ENCODE data around the gene DISC1.

DISC1 gene

DNA sequence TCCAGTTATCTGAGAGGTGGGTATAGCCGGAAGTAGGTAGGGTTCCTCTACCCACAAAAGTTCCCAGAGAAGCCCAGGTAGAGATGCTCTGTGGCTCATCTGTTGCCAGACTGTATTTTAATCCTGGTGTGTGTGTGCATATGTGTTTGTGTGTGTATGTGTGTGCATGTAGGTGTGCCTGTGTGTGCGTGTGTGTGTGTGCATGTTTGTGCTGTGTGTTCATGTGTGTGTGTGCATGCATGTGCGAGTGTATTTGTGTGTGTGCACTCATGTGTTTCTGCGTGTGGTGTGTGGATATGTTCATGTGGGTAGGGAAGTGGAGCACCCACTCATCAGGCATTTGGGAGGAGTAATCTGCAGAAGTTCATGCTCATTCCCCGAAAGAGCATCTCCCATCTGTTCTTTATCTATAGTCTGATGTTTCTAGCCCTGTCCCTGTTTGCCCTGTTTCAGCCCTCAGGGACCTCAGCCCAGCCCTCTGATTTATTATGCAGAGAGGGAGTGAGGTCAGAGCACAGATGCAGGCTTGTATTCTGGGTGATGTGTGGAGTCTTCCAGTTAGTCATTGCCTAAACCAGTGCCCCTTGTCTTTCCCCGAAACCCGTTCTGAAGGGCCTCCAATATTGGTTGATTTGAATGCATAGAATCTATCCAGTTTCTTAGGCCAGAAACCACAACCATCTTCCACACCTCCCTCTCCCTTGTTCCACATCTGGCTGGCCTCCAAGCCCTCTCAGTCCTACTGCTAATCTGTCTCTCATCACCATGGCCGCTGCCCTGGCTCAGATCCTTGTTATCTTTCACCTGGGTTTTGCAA lies 69.1 kb downstream of the DISC1 start:
- no peak for DNase-seq (ENCODE audit: low read depth in 2 of 2)

GRCh38 chr1:231699784-231700183 lies 73.2 kb downstream of the DISC1 start:
- no peak for DNase-seq (ENCODE audit: low read depth in 2 of 2)

GRCh38 chr1:231701306-231701705 lies 74.7 kb downstream of the DISC1 start:
- DNase-seq (ENCODE audit: low read depth in 2 of 2): no peak

GRCh38 chr1:231702331-231702730 lies 75.7 kb downstream of the DISC1 start:
- no peak for DNase-seq (ENCODE audit: low read depth in 2 of 2)

- no peak for DNase-seq (ENCODE audit: low read depth in 2 of 2)
These were observed 76.2 kb downstream of the DISC1 start for GRCh38 chr1:231702804-231703203.

DNA sequence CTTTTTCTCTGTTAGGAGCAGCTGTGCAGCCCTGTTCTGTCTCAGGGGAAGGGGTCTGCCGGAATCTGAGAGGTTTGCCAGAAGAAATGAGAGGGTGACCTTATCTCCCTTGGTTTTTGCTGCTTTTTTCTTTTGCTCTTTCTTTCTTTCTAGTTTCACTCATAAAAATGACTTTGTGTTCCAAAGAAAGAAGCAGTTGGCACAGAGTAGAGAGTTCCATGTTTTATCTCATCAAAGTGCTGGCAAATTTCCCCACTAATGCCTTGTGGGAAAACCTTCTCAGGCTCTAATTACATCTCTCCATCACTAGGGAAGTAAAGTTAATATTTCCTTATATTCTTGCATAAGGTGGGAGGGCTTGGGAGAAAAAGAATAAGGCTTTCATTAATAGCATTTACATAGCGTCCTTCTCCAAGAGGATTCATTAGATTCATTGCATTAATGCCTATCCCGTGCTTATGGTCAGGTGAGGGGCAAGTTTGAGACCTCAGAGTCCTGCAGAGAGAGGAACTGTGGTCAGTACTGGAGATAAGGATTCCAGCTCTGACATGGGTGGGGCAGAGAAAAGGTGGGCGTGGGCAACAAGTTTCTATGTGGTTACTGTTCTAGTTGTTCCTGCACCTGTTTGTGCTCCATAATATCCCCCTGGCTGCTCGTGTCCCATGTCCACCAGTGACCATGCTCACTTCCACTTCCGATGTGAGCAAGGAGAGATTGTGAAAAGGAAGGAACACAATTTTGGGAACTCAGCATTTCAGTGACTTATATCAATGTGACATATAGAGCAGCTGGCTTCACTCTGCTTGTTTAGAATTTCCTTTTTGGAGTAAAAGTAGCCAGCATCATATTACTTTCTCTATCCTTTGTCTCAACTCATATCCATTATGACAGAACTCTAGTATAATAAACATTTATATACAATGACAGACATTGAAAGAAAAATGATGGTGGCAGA lies 79.5 kb downstream of the DISC1 start:
- no peak for DNase-seq (ENCODE audit: low read depth in 2 of 2)

GRCh38 chr1:231706934-231707333 lies 80.3 kb downstream of the DISC1 start:
- no peak for DNase-seq (ENCODE audit: low read depth in 2 of 2)

DNA sequence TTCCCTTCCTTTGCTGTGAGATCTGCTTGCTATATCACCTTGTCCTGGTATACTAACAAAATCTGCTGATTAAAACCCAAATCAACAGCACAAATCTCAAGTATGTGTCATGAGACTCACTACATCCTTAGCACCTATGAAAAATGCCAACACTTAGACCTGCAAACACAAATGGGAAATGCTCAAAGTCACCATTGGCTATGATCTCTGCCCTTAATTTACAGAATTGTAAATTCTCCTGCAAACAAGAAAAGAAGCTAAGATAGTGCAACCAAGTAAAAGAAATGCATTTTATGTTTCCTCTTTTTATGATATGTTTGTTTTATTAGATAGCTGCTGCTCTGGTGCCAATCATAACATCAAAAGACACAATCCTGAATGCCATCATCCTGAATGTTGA lies 80.8 kb downstream of the DISC1 start:
- DNase-seq (ENCODE audit: low read depth in 2 of 2): no peak

- no peak for DNase-seq (ENCODE audit: low read depth in 2 of 2)
These were observed 81.8 kb downstream of the DISC1 start for GRCh38 chr1:231708394-231708793.

GRCh38 chr1:231714440-231714839 lies 87.8 kb downstream of the DISC1 start:
- DNase-seq (ENCODE audit: low read depth in 2 of 2): no peak

- no peak for DNase-seq (ENCODE audit: low read depth in 2 of 2)
These were observed 89.5 kb downstream of the DISC1 start for GRCh38 chr1:231715816-231716722.

GRCh38 chr1:231716879-231717278 lies 90.3 kb downstream of the DISC1 start:
- DNase-seq (ENCODE audit: low read depth in 2 of 2): no peak

- DNase-seq (ENCODE audit: low read depth in 2 of 2): no peak
These were observed 93.0 kb downstream of the DISC1 start for GRCh38 chr1:231719485-231720183.

- no peak for DNase-seq (ENCODE audit: low read depth in 2 of 2)
These were observed 94.2 kb downstream of the DISC1 start for GRCh38 chr1:231720652-231721325.

- DNase-seq (ENCODE audit: low read depth in 2 of 2): no peak
These were observed 94.8 kb downstream of the DISC1 start for GRCh38 chr1:231721436-231721835.

DNA sequence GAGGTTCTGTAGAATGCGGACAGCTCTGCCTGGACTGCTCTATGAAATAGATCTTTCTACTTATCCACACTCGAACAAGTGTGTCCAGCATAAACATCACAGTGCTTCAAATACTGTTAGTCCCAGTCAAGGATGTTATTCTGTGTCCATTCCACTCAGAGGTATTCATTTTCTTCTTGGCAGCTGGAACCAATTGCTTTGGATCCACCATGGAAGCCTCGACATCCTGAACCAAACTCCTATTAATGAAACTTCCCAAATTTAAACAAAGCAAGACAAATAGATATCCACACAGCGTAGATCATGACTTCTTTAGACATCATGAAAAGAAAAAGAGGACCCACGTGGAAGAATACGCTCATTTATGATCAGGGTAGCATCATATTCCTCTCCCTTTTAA lies 95.8 kb downstream of the DISC1 start:
- no peak for DNase-seq (ENCODE audit: low read depth in 2 of 2)

DNA sequence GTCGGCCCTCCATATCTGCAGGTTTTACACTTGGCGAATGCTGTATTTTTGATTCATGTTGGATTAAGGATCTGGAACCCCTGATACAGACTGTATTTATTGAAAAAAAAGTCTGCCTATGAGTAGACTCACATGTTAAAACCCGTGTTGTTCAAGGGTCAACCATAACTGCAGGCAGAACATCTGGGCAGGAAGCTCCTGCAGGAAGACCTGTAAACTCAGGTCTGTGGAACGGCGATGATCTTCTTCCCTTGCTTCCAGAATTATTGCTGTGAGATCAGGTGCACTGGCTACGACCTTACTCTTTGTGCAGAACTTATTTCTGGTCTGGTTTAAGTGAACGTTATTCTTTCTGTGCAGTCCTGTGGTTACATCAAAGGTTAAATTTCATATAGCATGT lies 96.6 kb downstream of the DISC1 start:
- no peak for DNase-seq (ENCODE audit: low read depth in 2 of 2)

DNA sequence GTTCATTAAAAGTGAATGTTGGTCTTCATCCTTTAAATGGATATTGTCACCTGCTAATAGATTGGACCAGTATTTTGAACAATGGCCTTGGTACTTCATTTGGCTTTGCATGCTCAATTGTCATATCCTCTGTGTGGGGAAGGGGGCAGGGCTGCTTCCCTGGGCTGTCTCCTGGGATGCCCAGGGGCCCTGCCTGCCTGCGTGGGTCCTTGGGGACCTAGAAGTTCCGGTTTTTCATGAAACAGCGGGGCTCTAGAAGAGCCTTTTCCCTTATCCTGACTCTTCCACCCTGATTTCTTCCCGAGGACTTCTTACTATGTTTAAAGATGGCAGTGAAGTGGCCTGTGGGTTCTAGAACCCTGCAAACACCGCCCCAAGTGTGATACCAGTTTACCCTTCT lies 97.5 kb downstream of the DISC1 start:
- DNase-seq (ENCODE audit: low read depth in 2 of 2): no peak

DNA sequence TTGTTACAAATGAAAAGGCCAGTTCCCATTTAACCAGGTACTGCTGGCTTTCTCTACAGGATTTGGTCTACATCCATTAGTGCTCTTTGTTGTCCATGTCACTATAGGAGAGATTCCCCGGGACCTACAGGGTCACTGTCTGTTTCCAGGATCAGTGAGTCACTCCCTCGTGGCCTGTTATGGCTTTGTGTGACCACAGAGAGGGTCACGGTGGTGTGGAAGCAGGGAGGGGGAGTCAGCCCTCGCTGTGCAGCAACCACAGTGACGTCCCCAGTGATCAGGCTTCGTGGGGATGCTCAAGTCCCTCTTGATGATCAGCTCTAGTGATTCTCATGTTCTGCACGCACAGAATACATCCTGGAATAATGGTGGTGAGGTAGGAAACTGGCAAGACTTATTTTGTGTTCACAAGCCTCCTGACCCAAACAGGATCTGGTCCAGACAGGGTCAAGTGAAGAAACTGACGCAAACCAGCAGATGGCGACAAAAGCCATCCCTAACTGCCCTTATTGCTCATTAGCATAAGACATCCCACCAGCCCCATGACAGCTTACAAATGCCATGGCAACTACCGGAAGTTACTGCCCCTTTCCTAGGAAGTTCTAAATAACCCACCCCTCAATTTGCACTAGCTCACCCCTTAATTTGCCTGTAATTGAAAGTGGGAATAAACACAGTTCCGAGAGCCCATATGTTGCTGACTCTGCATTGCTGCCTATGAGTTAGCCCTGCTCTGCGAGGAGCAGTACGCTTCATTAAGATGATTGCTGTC lies 98.5 kb downstream of the DISC1 start:
- no peak for DNase-seq (ENCODE audit: low read depth in 2 of 2)

DNA sequence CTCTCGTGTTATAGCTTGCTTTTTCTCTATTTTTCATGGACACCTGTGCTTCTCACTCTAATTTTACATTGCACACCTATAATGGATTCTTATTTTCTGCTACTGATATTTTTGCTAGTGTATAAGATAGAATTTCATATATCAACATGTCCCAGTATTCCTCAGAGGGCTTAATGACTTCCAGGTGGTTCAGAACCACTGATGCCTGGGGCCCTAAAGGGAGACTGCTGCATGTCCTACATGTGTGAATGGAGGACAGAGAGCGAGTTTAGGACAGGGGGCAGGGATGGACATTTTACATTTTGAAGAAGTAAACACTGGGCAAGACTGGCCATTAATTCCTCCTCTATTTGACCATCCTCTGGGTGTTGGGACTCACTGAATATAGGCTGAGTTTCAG lies 100.6 kb downstream of the DISC1 start:
- DNase-seq (ENCODE audit: low read depth in 2 of 2): no peak
